GM21423 (cell line): ENCODE data around the gene SLC37A1.
"Not testable (repeated sequence)": the region's sequence is repeated elsewhere in the genome, so short reads cannot be mapped to it uniquely, and the experiment has no call there.

Experiments used
- ATAC-seq: cut with Tn5 transposase; IDR thresholded peaks from one replicate; pipeline ENCODE4 v1.9.1; 2021; ENCODE audit warnings: mild to moderate bottlenecking, moderate library complexity; ENCODE audit not compliant: unreplicated experiment

The SLC37A1 gene

GRCh38 chr21:42614811-42615351, 101.2 kb downstream of the SLC37A1 start:
- no peak for ATAC-seq

GRCh38 chr21:42615377-42615776, 101.7 kb downstream of the SLC37A1 start:
- not testable (repeated sequence) for ATAC-seq

- no peak for ATAC-seq
Measured at GRCh38 chr21:42615924-42616323, 102.3 kb downstream of the SLC37A1 start.

- ATAC-seq, result no peak
Measured at GRCh38 chr21:42616446-42616845, 102.8 kb downstream of the SLC37A1 start.

GRCh38 chr21:42616941-42617340, 103.3 kb downstream of the SLC37A1 start:
- ATAC-seq, result no peak

- no peak for ATAC-seq
Measured at GRCh38 chr21:42617486-42617885, 103.8 kb downstream of the SLC37A1 start.

GRCh38 chr21:42618707-42619102, 105.1 kb downstream of the SLC37A1 start:
- no peak for ATAC-seq

GRCh38 chr21:42619166-42619565, 105.5 kb downstream of the SLC37A1 start:
- no peak for ATAC-seq

- ATAC-seq, result no peak
Measured at GRCh38 chr21:42619841-42620240, 106.2 kb downstream of the SLC37A1 start.

GRCh38 chr21:42621166-42621818, 107.6 kb downstream of the SLC37A1 start:
- no peak for ATAC-seq

- ATAC-seq, result no peak
Measured at GRCh38 chr21:42621819-42622177, 108.1 kb downstream of the SLC37A1 start.

GRCh38 chr21:42622284-42622683, 108.6 kb downstream of the SLC37A1 start:
- no peak for ATAC-seq

GRCh38 chr21:42623694-42624093, 110.0 kb downstream of the SLC37A1 start:
- no peak for ATAC-seq

GRCh38 chr21:42624095-42624790, 110.6 kb downstream of the SLC37A1 start:
- ATAC-seq, result no peak

- ATAC-seq, result no peak
Measured at GRCh38 chr21:42624936-42625335, 111.3 kb downstream of the SLC37A1 start.

- ATAC-seq, result no peak
Measured at GRCh38 chr21:42626171-42626570, 112.5 kb downstream of the SLC37A1 start.

GRCh38 chr21:42627527-42628289, 114.1 kb downstream of the SLC37A1 start:
- no peak for ATAC-seq

GRCh38 chr21:42628466-42629061, 114.9 kb downstream of the SLC37A1 start:
- not testable (repeated sequence) for ATAC-seq

- no peak for ATAC-seq
Measured at GRCh38 chr21:42629933-42630589, 116.4 kb downstream of the SLC37A1 start.

- ATAC-seq, result no peak
Measured at GRCh38 chr21:42630626-42631025, 117.0 kb downstream of the SLC37A1 start.
